CD4-positive, alpha-beta T cell treated with Interleukin-21 for 1 hour (primary cell): Measurements from ENCODE around the gene PHF5A.
"Not testable (repeated sequence)": the region's sequence is repeated elsewhere in the genome, so short reads cannot be mapped to it uniquely, and the experiment has no call there.

Experiments used
- DNase-seq: peaks from one replicate; pipeline ENCODE4 v3.0.0-alpha.2; 2020

The PHF5A gene

DNA sequence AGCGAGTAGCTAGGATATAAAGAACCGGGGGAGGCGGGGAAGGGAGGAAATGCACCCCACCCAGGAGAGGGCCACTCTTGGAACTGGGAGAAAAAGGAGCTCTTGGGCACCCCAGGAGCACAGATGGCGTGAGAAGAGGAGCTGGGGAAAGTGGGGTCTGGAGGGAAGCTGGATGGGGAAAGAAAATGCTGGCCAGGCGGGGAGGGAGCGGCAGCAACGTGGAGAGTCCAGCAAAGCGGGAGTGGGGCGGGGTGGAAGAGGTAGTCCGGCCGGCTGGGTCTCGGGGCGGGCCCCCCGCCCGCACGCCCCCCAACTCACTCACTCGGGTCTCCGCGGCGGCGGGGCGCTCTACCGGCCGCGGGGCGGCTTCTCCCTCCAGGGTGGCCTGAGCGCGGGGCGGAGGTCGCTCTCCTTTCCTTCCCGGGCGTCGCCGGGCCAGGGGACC is 22.4 kb downstream of the PHF5A start:
- DNase-seq, result no peak

DNA sequence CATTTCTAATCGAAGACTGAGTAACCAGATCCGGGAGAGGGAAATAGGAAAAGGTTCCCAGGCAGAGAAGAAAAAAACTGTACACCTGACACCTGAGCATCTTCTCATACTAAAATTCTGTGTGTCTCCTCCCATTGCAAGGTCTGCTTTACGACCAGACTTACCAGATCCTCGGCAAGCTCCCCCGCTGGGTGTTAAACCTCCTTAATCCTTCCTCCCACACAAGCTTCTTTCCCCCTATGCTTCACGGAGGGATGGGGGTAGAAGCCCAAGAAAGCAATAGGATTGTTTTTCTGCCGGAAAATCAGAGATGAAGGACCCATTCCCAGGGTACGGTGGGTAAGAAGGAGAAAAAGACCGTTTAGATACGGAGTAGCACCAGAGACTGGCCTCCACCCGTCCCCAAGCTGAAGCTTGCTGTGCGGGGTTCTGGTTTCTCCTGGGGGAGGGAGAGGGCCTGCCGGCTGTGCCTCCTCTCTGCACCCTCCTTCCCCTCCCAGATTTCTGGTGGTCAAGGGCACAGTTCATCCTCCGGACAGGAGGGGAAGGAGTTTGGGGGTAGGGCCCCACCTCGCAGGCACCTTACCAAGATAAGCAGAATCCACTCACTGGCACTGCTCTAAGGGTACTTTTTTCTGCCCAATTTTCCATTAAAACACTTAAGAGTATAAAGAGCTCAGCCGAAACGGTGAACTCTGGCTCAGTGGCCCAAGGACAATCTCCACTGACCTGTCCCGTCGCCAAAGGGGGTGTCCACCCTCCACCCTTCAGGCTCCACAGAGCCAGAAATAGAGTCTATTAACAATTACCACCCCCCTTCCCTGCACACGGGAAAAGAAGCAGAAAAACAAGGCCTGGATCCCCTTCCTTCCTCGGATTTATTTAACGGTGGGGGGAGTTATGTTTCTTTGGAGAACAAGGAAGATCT is 23.1 kb downstream of the PHF5A start:
- DNase-seq, result peak; percentile 36

DNA sequence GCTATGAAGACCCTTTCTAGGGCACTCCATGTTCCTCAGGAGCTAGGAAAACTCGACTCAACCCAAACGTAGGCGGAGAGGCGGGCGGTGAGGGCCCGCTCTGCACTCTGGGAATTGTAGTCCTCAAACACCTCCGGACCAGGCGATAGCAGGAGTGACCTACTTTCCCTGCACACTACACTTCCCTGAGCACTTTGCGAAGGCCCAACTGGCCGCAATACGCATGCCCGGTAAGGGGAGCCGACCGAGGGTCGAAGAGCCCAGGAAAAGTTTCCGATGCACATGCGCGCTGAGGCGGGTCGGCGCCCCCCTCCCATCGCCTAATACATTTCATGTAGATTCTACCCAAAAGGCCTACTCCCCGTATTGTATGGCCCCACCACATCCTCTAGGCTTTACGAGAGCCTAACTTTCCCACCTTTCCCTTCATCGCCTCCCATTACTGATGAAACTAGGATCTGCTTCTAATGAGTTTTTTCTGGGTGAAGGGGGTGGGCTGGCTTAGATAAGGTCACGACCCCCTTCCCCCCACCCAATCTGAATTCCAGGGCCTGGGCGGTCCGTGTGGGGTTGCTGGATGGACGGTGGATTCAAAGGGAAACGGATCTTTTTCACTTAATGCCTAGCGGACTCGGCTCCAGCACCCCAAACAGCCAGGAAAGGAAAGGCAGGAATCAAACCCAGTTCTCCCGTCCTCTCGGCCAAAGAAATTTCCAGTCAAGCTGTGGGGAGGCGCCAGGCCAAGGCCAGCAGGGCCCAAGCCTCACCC is 23.9 kb downstream of the PHF5A start:
- peak; percentile 91 for DNase-seq

DNA sequence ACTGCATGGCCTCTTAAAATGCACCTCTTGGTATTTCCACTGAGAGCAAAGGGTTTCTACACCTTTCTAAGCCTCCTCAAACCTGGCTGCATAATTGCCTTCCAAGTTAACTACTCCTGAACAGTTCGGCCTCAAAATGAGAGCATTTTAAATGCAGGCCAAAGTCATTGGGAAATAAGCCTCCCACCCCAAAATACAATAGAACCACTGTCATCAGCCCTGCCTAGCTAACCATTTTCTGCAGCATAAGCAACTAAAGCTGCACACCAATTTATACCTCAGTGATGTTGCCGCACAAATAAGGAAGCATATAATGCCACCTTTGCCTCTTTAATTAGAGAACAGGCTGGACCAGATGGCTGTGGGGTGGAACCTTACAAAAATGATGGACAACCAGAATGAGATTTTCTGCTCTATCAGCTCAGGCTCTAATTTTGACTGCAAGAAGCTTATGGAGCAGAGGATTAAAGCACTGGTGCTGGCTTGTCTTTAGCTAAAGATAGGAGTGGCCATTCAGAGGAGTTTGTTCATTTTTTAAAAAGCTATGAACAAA is 26.2 kb downstream of the PHF5A start:
- no peak for DNase-seq

DNA sequence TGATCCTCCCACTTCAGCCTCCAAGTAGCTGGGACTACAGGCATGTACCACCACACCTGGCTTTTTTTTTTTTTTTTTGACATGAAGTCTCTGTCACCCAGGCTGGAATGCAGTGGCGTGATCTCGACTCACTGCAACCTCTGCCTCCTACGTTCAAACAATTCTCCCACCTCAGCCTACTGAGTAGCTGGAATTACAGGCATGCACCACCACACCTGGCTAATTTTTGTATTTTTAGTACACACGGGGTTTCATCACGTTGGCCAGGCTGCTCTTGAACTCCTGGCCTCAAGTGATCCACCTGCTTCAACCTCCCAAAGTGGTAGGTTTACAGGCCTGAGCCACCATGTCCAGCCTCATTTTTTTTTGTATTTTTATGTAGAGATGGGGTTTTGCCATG is 28.0 kb downstream of the PHF5A start:
- DNase-seq, result not testable (repeated sequence)

DNA sequence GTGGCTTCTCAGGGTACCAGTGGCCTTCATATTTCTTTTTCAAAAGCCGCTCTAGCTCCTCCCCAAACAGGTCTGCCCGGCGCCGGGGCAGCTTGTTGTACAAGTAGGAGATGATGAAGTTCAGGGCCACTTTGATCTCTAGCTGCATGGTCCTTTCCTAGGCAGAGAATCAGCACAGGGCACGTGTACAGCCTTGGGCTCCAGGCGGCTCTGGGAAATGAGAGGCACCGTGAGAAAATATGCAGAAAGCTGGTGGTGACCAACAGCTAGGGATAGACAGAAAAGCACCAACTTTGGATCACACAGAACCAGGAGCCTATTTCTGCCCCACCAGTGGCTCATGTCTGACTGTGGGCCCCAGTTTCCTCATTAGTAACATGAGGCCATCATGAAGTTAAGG is 31.3 kb downstream of the PHF5A start:
- DNase-seq, result no peak

DNA sequence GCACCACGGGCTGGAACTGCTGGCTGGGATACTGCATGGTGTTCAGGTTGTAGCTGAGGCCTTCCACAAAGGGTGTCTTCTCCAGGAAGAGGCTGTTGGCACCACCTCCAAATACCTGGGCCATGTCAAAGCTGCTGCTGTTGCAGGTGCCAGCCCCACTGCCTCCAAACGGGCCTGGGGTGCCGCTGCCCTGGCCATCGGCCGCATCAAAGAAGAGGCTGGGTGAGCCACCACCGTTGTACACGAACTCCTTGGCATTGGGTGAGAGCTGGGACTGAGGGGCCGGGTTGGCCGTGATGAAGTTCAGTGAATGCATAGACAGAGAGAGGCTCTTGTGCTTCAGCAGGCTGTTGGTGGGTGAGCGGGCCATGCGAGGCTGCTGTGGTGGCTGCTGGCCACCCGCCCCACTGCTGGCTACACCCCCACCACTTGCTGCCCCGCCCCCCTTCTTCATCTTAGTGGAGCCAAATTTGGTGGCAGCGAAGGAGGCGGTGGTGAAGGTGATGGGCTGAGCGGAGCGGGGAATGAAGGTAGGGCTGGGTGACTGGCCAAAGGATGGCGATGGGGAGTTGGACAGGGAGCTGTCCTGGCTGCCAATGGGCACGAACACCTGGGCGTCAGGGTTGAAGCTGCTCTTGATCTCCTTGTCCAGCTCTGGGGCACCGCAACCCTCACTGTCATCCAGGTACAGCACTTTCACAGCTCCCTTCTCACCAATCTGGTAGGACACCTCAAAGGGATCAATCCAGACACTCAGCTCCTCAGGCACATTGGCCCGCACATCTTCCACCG is 32.0 kb downstream of the PHF5A start:
- no peak for DNase-seq

DNA sequence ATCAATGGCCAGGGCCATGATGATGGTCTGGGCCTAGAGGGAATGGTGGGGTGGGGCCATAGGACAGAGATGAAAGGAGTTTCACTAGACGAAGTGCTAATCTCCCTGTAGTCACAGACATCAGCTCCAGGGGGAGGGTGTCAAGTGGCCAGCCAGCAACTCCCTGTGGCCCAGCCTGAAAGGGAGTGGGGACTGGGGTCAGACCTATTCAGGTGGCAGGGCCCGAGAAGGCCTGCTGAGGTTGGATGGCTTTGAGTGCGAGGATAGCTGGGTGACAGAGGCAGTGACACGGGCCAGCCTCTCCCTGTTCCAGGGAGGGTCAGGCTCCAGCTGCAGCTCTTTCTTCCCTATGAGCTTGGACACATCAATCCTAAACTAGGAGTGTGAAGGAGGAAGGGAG is 32.9 kb downstream of the PHF5A start:
- no peak for DNase-seq

DNA sequence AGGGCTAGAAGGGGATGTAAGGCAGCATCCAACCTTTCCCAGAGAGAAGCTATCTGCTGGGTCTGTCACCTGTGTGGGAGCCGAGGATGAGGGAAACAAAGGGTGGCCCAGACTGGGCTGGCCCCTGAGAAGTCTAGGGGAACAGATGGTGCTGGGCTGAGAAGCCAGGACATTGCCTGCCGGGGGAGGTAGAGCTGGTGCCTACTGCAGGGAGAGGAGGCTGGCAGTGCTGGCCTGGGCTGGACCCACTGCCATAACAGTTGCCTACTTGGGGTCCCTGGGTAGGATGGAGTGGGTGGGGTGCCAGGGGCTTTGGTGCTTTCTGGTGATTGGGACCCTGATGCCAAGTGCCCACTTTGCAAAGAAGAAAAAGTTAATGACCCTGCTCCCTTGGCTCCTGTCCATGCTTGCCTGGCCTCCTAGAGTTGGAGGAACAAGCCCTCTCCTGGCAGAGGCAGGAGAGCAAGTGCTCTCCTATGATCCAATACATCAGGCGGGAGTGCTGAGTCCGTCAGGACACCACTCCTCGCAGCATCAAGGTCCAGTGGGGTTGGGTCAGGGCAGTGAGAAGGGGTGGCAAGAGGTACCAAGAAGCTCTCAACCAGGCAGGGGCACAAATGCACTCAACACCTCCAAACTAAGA is 34.0 kb downstream of the PHF5A start:
- not testable (repeated sequence) for DNase-seq

DNA sequence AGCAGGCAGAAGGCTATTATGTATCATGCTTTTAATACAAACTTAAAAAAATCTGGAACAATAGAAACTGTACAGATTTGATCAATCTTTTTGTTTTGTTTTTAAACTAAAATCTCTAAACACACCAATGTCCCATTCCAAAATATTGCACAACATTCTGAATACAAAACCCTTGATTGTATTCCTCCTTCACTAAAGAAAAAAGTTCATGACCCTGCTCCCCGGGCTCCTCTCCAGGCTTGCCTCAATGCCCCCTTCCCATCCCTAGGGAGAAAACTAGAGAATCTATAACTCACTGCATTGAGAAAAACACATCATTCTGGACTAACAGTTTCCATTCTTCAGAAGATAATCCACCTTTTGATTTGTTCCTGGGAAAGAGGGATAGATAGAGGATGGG is 35.0 kb downstream of the PHF5A start:
- not testable (repeated sequence) for DNase-seq

DNA sequence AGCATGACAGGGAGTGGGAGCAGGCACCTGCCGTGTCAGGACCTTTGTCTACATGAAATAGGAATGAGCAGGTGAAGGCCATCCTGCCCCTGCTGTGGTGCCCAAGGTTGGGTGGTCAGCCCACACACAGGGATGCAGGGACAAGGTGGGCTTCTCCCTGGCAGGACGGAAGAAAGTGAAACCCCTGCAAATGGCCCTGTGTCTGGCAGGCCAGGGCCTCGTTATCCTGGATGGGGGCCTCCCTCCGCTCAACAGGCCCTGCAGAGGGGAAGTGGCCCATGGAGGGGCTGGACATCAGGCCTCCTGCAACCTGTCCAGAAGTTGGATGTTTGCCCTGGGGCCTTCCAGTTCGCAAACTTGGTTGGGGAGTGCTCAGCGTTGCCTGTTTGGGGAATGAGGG is 36.8 kb downstream of the PHF5A start:
- no peak for DNase-seq

DNA sequence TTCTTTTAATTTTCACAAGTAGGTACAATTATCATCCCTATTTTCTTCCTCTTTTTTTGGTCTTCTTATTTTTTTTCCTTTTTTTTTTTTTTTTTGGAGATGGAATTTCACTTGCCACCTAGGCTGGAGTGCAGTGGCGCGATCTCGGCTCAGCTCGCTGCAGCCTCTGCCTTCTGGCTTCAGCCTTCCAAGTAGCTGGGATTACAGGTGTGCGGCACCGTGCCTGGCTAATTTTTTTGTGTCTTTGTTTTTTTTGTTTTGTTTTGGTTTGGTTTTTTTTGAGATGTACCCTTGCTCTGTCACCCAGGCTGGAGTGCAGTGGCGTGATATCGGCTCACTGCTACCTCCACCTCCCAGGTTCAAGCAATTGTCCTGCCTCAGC is 38.5 kb downstream of the PHF5A start:
- DNase-seq, result no peak

DNA sequence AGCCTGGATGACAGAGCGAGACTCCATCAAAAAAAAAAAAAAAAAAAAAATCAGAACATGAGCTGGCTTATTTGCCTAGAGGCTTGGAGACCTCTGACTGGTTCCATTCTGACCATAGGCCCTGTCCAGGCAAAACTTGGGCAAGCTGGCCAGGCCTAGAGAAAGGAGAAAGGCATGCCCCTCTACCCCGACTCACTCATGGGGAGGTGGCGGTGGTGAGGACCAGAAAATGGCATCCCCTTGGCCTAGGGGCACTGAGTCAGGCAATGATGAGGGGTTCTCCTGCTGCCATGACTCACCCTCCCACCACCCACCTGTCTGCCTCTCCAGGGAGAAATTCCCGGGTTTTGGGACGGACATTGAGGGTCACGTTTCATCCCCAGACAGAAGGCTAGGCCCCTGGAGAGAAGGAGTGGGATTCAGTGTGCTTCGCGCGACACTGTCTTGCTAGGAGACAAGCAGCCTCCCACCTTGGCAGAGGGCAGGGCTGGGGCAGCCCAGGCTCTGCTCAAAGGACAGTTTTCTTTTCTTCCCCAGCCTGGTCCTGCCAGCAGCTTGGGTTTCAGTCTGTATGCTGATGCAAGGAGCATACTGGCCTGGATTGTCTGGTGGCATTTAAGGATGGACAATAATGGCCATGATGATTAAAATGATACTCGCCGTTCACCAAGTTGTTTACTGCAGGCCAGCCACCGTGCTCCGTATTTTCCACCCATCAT is 39.1 kb downstream of the PHF5A start:
- DNase-seq, result no peak

DNA sequence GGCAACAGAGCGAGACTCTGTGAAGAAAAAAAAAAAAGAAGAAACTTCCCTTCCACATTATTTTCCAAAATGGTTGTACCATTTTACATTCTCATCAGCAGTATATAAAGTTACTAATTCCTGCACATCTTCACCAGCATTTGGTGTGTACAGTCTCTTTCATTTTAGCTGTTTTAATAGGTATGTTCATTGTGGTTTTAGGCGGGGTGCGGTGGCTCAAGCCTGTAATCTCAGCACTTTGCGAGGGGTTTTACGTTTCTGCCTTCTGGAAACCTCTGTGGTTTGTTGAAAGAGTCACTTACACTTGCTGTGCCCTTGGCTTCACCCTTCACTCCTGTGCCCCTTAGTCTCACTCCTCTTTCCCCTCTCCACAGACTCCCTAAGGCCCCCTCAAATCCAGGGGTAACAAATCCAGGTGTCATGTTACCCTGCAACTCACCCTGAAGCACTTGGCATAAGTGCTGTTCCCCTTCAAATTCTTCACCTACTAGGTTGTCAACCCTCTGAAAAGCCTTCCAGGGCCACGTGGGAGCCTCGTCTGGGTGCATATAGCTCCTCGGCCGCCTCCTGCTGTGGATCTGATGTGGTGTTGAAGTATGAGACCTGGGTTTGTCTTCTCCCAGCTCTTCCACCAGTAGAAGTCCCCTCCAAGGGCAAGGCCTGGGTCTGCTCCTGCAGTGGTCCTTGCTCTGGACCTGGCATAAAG is 42.7 kb downstream of the PHF5A start:
- peak; percentile 60 for DNase-seq

DNA sequence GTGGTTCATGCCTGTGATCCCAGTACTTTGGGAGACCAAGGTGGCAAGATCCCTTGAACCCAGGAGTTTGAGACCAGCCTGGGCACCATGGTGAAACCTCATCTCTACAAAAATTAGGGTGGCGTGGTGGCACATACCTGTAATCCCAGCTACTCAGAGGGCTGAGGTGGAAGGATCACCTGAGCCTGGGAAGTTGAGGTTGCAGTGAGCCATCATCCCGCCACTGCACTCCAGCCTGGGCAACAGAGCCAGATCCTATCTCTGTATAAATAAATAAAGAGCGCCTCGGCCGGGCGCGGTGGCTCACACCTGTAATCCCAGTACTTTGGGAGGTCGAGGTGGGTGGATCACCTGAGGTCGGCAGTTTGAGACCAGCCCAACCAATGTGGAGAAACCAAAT is 49.8 kb downstream of the PHF5A start:
- no peak for DNase-seq

DNA sequence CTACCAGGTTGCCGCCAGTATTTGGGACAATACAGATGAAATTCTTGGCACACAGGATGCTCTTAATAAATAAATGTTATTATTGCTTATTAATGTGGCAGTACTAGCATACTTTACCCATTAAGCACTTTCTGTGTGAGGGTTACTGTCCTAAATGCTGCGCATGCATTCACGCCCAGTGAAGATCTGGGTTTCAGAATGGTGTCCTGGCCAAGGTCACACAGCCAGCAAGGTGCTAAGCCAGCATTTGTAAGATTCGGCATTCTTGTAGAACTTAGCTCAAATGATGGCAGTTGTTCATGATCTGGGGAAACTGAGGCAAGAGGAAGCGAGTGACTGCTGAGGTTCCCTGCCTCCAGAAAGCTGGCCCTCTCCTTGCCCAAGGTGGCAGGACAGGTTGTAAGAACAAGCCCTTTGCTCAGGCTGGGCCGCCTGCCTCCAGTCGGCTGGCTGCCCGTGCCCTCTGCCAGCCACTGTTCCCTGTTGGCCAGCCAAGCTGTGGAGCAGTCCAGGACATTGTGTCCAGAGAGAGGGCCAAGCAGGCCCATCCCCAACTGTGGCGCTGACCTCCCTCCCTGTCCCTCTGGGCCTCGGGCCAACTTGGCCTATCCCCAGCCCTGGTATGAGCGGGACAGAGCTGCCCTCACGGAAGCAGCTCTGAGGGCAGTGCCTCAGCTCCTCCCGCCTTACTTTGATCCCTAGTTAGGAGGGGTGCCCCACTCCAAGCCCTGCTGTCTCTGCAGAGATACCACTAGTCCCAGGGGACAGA is 50.7 kb downstream of the PHF5A start:
- DNase-seq, result no peak

DNA sequence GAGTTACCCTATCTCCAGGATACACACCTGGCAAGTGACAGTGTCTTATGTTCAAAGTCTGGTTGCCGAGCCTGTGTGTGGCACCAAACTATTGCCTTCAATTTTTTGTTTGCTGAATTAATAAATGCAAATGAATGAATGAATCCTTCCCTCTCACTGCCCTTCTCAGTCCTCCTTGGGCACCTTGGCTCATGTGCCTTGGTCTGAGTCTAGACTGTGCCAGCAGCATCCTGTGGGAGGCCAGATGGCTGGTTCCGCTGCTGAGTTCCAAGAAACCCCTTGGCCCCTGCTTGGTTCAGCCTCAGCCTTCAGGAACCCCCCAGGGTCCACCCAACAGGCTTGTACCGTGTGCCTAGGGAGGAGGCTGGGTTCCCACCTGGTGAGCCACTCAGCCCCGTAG is 52.9 kb downstream of the PHF5A start:
- no peak for DNase-seq

DNA sequence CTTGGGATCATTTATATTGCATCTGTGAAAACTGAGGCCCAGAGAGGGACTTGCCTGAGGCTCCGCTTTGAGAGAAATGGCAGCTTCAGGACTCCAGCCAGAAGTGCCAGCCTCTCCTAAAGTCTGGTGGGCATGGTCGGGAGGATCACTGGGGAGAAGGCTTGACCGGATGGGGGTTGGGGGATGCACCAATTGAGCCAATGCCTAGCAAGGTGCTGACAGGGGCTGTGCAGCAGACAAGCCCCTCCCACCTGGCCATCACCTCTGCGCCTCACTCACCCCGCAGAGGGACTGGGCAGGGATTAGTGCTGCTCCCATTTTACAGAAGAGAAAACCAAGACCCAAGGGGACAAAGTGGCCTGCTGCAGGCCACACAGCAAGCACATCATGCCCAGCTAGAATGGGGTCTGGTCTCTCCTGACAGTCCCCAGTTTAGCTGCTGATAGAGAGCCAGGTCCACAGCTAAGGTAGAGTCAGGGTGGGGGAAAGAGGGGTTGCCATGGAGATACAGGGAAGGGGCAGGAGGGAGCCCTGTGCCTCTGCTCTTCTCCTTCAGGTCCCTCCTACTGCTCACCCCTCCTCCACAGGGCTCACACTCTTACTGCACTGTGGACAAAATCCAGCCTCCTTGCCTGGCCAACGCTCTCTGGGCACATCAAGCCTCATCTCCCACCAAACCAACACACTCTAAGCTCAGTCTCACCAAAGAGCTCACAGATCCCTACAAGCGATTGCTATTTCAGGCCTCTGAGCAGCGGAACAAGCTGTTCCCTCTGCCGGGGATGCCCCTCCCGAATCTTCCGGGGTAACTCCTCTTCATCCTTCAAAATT is 57.3 kb downstream of the PHF5A start:
- DNase-seq, result no peak

DNA sequence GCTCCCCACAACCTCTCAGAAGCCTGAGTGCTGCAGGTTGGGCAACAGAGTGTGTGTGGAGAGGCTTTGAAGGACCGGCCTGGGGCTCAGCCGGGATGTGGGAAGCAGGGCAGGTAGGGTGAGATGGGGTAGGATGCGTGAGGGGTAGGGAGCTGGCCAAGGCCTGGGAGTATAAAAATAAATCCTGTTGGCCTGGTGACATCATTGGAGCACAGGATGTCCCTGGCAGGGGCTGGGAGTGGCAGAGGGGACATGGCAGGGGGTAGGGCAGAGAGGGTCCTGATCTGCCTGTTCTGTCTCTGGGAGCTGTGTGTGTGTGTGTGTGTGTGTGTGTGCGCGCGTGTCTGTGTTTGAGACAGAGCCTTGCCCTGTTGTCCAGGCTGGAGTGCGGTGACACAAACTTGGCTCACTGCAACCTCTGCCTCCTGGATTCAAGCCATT is 58.2 kb downstream of the PHF5A start:
- no peak for DNase-seq
